Breast epithelium (tissue), 3 donors: ENCODE measurements around the gene XRCC2.
"Not testable (repeated sequence)": the region's sequence is repeated elsewhere in the genome, so short reads cannot be mapped to it uniquely, and the experiment has no call there.

Experiments
- CTCF ChIP-seq, 3 donors: fragments of 450-650 bp; IDR thresholded peaks; one replicate each; pipeline ENCODE4 v1.5.1; 2016 to 2017; ENCODE audit warnings: antibody characterized with exemption in 3 of 3, mild to moderate bottlenecking in 3 of 3, moderate library complexity in 3 of 3
- POLR2A ChIP-seq: fragments of 450-650 bp; IDR thresholded peaks from one replicate; pipeline ENCODE4 v1.6.1; 2016; ENCODE audit warnings: antibody characterized with exemption, mild to moderate bottlenecking, moderate library complexity

GRCh38 chr7:152692196-152692595, 16.3 kb upstream of the XRCC2 start:
- TF ChIP-seq CTCF (IDR thresholded peaks at IDR 0.05); POLR2A: not testable (repeated sequence)
